NCI-H345 treated with DMSO at 0.1 percent for 48 hours (cell line): ENCODE measurements around the gene SLC4A8.
"Not testable (repeated sequence)": the region's sequence is repeated elsewhere in the genome, so short reads cannot be mapped to it uniquely, and the experiment has no call there.

ENCODE experiments used
- DNase-seq: peaks from one replicate; lab custom pipeline; 2025; ENCODE audit not compliant: unreplicated experiment; lab: John Stamatoyannopoulos, UW

SLC4A8 gene

GRCh38 chr12:51428256-51428655, 3.6 kb downstream of the SLC4A8 start:
- DNase-seq, result no peak

GRCh38 chr12:51429700-51430099, 5.1 kb downstream of the SLC4A8 start:
- no peak for DNase-seq

- peak; percentile 50 for DNase-seq
Measured at GRCh38 chr12:51430196-51430895, 5.7 kb downstream of the SLC4A8 start.

- DNase-seq, result no peak
Measured at GRCh38 chr12:51432921-51433320, 8.3 kb downstream of the SLC4A8 start.

GRCh38 chr12:51434305-51434704, 9.7 kb downstream of the SLC4A8 start:
- no peak for DNase-seq

- DNase-seq, result no peak
Measured at GRCh38 chr12:51437431-51437830, 12.8 kb downstream of the SLC4A8 start.

GRCh38 chr12:51439330-51439729, 14.7 kb downstream of the SLC4A8 start:
- DNase-seq, result no peak

- DNase-seq, result no peak
Measured at GRCh38 chr12:51441583-51441982, 17.0 kb downstream of the SLC4A8 start.

GRCh38 chr12:51442324-51442723, 17.7 kb downstream of the SLC4A8 start:
- no peak for DNase-seq

- DNase-seq, result no peak
Measured at GRCh38 chr12:51443573-51443972, 18.9 kb downstream of the SLC4A8 start.

- DNase-seq, result no peak
Measured at GRCh38 chr12:51448618-51449256, 24.1 kb downstream of the SLC4A8 start.

GRCh38 chr12:51449580-51450246, 25.1 kb downstream of the SLC4A8 start:
- no peak for DNase-seq

- no peak for DNase-seq
Measured at GRCh38 chr12:51450333-51450732, 25.7 kb downstream of the SLC4A8 start.

GRCh38 chr12:51450806-51451205, 26.2 kb downstream of the SLC4A8 start:
- no peak for DNase-seq

- not testable (repeated sequence) for DNase-seq
Measured at GRCh38 chr12:51454016-51454415, 29.4 kb downstream of the SLC4A8 start.

GRCh38 chr12:51455050-51455449, 30.4 kb downstream of the SLC4A8 start:
- DNase-seq, result not testable (repeated sequence)

GRCh38 chr12:51458635-51459034, 34.0 kb downstream of the SLC4A8 start:
- DNase-seq, result no peak

- no peak for DNase-seq
Measured at GRCh38 chr12:51460519-51460918, 35.9 kb downstream of the SLC4A8 start.

- DNase-seq, result no peak
Measured at GRCh38 chr12:51465491-51465890, 40.9 kb downstream of the SLC4A8 start.

GRCh38 chr12:51470116-51470515, 45.5 kb downstream of the SLC4A8 start:
- DNase-seq, result no peak

GRCh38 chr12:51471111-51471864, 46.7 kb downstream of the SLC4A8 start:
- DNase-seq, result no peak
